T47D (cell line): ENCODE data around the gene ORAI3.

Experiments
- DNase-seq, 2 experiments: peaks; one replicate each; pipeline versions ENCODE4 v3.0.0 to v3.0.0-alpha.2; 2011 to 2012; ENCODE audit warnings: low read depth in 1 of 2, low spot score in 1 of 2
- JUND ChIP-seq: IDR thresholded peaks from 2 replicates; pipeline ENCODE4 v1.6.1; 2012; ENCODE audit warnings: low read depth
- in situ Hi-C: cut with HindIII; loops from 2 replicates; pipeline ENCODE4 v1.10.0; 2016; ENCODE audit warnings: low sequenced_read_pairs, low pct_unique_long_range_greater_than_20kb

The ORAI3 gene

GRCh38 chr16:30956601-30957455, 8.0 kb downstream of the ORAI3 start:
- in situ Hi-C loops = no loop called here
- TF ChIP-seq JUND = no peak
- peak; percentile 71 to 88 for DNase-seq

- TF ChIP-seq JUND = no peak
- in situ Hi-C loops = no loop called here
- peak; percentile 92 to 97 for DNase-seq
Observed at GRCh38 chr16:30957456-30958174, 8.7 kb downstream of the ORAI3 start, which contains the start of gene SETD1A. TSS of gene SETD1A (plus strand) at chr16:30957754. CDS start at chr16:30958732, 978 bp downstream.

GRCh38 chr16:30958175-30959079, 9.6 kb downstream of the ORAI3 start:
- DNase-seq = peak; percentile 82 to 86
- TF ChIP-seq JUND = no peak
- in situ Hi-C loops = no loop called here

- in situ Hi-C loops = no loop called here
- TF ChIP-seq JUND = no peak
Observed at GRCh38 chr16:30961384-30961783, 12.5 kb downstream of the ORAI3 start.

GRCh38 chr16:30963925-30964511, 15.2 kb downstream of the ORAI3 start:
- DNase-seq = no peak
- in situ Hi-C loops = no loop called here
- no peak for TF ChIP-seq JUND

More at GRCh38 chr16:30961384-30961783, 12.5 kb downstream of the ORAI3 start:
- DNase-seq = no peak

GRCh38 chr16:30964574-30965226, 15.8 kb downstream of the ORAI3 start:
- no peak for TF ChIP-seq JUND
- in situ Hi-C loops = no loop called here
- no peak for DNase-seq

GRCh38 chr16:30965436-30965835, 16.6 kb downstream of the ORAI3 start:
- in situ Hi-C loops = no loop called here
- no peak for TF ChIP-seq JUND
- DNase-seq = no peak

GRCh38 chr16:30966033-30966619, 17.3 kb downstream of the ORAI3 start:
- in situ Hi-C loops = no loop called here
- no peak for DNase-seq
- no peak for TF ChIP-seq JUND

- TF ChIP-seq JUND = no peak
- no peak for DNase-seq
- in situ Hi-C loops = no loop called here
Observed at GRCh38 chr16:30967795-30968194, 18.9 kb downstream of the ORAI3 start.

GRCh38 chr16:30969246-30969842, 20.5 kb downstream of the ORAI3 start:
- in situ Hi-C loops = no loop called here
- DNase-seq = no peak
- TF ChIP-seq JUND = no peak

- no peak for TF ChIP-seq JUND
- DNase-seq = no peak
- in situ Hi-C loops = no loop called here
Observed at GRCh38 chr16:30971298-30971697, 22.4 kb downstream of the ORAI3 start.
